HG03039 (cell line): Measurements from ENCODE around the gene SAT1.

Experiments
- ATAC-seq: cut with Tn5 transposase; IDR thresholded peaks from one replicate; pipeline ENCODE4 v1.9.1; 2021; ENCODE audit warnings: mild to moderate bottlenecking, moderate library complexity; ENCODE audit not compliant: unreplicated experiment

Gene SAT1

DNA sequence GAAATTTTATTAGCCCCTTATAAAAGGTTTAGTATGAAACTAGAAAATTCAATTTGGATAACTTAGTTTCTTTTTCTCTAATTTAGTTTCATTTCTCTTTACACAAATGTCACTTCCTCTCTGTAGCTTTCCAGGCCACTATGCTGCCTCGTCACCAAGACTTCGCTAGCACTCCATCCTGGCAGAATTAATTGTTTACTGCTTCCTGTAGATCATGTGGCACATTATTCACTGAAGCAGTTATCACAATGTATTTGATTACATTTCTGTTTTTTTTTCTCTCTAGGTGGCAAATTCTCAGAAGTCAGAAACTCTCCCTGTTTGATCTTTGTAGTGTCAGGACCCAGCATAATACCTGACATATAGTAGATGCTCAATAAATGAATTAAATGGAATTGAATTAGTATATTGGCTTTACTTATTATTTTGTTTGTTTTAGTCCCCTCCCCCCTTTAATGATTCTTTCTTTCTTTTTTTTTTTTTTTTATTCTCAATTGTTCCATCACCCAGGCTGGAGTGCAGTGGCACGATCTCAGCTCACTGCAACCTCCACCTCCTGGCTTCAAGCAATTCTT lies 9.3 kb upstream of the SAT1 start:
- peak; percentile 61 for ATAC-seq

- no peak for ATAC-seq
Measured at GRCh38 chrX:23776363-23776762, 6.6 kb upstream of the SAT1 start.

DNA sequence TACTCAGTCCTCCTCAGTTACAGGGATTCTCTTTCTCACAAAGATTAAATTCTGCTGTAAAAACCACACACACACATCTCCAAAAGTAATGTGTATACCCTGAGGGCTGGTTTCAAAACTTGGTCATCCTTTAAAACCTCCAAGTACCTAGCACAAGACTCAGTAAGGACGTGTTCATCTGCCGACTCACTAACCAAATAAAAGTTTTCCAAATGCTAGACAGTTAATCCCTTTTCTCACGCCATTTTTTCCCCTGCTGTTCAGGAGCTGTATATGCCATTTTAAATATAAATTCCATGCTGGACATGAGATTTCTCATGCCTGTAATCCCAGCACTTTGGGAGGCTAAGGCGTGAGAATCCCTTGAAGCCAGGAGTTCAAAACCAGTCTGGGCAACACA lies 3.9 kb upstream of the SAT1 start:
- no peak for ATAC-seq

- ATAC-seq: no peak
Measured at GRCh38 chrX:23782455-23782854, 518 bp upstream of the SAT1 start.

GRCh38 chrX:23783589-23784469 lies 856 bp downstream of the SAT1 start:
- ATAC-seq: no peak

DNA sequence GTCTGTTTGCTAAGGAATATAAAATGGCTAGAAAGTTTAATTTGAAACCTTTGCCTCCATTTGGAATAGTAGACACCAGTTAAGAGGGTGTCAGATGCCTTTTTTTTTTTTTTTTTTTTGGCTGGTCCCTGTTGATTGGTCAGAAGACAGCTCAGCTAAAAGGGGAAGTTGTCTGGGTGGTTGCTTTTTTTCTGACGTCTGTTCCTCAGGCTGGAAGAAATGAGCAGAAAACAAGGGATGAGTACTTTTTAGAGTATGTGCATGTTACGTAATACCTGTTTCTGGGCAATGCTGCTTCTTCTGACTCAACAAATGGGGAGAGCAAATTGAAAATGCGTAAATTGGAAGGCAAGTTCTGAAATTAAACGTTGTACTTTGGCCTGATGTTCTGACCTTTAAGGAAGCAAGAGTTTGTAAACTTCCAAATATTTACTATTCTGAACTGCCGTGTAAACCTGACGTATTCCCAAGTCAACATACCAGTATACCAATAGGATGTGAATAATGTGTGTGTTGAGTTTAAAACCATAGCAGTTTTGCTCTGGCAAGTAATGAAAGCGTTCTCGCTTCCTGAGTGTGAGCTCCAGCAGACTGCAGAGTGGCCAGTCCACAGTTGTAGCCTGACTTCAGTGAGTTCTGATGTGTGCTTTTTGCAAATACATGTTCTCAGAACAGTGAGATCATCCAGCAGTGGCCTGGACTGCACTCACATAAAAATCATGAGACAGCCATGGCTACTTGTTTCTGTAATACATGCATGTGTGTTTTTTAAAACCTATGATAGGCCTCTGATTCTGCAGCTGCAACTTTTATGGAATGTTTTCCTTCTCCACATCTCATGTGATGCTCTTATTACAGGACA lies 1.7 kb downstream of the SAT1 start:
- no peak for ATAC-seq

- ATAC-seq: no peak
Measured at GRCh38 chrX:23785580-23785979, 2.6 kb downstream of the SAT1 start.

- ATAC-seq: no peak
Measured at GRCh38 chrX:23786268-23786815, 3.4 kb downstream of the SAT1 start.

GRCh38 chrX:23787745-23788118 lies 4.8 kb downstream of the SAT1 start:
- no peak for ATAC-seq

- ATAC-seq: no peak
Measured at GRCh38 chrX:23788521-23788920, 5.5 kb downstream of the SAT1 start.

GRCh38 chrX:23788946-23789345 lies 6.0 kb downstream of the SAT1 start:
- ATAC-seq: no peak

DNA sequence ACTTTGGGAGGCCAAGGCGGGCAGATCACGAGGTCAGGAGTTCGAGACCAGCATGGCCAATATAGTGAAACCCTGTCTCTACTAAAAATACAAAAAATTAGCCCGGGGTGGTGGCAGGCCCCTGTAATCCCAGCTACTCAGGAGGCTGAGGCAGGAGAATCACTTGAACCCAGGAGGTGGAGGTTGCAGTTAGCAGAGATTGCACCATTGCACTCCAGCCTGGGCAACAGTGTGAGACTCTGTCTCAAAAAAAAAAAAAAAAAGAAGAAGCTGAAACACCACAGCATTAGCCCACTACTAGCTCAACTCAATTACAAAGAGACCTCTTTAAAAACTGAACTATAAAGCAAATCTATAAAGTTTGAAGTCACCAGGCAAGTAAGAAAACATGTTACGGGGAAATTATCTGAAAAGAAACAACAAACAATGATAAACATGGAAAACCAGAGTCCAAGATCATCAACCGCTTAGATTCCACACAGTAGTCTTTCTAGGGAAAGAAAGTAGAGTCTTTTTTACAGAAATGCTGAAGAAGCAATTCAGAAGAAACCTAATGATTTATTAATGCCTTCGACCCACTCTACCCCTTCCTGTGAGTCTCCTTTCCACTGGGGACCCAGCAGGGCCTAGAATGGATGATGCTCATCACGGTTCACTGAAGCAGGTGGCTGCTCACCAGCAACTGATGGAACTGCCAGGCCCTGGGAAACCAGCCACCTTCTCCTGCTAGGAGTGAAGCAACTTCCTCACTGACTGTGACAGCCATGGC lies 6.6 kb downstream of the SAT1 start:
- ATAC-seq: no peak

- ATAC-seq: no peak
Measured at GRCh38 chrX:23790155-23790497, 7.2 kb downstream of the SAT1 start.

DNA sequence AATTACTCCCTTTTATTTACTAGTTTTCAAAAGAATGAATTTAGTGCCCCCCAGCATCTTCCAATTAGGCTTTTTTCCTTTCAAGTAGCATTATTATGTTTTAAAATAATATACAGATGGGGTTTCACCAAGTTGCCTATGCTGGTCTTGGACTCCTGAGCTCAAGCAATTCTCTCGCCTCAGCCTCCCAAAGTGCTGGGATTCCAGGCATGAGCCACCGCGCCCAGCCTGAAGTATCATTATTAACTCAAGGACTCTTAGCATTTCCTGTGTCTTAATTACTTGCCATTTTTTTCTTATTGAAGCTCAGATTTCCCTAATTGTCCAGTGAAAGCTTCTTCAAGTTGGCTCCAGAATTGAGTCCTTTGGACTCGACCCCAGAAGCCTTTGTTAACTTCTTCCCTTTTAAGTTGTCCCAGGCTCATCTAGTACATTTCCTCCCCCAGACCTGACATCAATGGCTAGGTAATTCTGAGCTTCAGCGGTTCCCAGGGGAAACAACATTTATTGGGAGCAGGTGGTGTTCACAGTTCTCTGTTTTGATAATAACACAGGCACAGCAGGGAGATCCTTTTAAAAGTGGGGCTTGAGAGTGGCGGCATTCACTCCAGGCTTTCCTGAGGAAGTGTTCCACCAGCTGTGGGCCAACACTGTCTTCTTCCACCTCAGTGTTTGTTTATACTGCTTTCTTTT lies 10.0 kb downstream of the SAT1 start:
- no peak for ATAC-seq

DNA sequence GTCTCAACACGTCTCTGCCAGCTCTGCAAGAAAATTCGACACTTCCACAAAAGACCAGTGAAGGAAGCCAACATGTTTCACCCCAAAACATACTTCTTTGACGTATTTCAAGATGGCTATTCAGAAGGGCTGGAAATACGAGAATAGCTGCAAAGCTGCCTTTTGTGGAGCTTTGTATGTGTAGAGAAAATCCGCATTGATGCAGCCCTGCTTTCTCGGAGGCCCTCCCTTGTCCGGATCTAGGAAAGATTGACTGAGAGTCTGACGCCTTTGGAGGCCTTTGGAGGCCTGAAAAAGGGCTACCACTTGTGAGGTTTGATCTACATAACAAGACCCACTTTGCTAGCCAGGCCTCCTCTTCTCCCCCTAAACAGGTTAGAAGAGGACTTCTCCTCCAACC lies 12.2 kb downstream of the SAT1 start:
- no peak for ATAC-seq

GRCh38 chrX:23797371-23798128 lies 14.6 kb downstream of the SAT1 start:
- no peak for ATAC-seq

DNA sequence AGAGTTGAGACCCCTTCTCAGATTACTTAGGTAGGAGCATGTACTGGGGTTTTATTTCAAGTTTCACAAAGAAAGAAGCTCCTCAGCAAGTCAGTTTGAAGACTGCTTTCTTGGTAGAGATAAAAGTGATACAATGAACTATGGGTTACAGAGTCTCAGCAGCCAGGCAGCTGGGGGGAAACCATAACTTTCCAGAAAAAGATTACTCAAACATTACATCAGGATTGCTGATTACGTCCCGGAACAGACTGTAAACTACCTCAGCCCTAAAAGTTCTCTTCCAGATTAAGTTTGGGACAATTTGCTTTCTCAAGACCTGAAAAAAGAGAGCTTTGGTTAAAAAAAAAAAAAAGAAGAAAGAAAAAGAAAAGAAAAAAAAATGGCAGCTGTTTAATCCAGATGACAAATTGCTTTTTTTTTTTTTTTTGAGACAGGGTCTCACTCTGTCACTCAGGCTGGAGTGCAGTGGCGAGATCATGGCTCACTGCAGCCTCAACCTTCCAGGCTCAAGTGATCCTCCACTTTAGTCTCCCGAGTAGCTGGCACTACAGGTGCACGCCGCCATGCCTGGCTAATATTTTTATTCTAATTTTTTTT lies 16.6 kb downstream of the SAT1 start:
- ATAC-seq: no peak

DNA sequence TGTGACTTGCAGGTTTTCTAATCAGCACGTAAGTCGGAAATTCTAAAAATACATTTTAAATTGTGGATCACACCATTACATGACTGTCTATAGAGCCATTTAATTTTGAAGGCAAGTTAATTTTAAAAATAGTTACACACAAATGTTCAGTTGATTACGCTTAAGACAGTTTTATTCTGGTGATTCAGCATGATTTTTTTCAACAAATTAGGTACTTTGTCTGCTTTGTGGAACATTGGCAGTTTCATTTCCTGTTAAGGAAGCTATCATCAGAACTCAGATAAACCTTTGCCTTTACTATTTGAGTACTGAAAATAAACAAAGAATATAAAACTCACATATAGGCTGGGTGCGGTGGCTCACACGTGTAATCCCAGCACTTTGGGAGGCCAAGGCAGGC lies 19.5 kb downstream of the SAT1 start:
- ATAC-seq: no peak

DNA sequence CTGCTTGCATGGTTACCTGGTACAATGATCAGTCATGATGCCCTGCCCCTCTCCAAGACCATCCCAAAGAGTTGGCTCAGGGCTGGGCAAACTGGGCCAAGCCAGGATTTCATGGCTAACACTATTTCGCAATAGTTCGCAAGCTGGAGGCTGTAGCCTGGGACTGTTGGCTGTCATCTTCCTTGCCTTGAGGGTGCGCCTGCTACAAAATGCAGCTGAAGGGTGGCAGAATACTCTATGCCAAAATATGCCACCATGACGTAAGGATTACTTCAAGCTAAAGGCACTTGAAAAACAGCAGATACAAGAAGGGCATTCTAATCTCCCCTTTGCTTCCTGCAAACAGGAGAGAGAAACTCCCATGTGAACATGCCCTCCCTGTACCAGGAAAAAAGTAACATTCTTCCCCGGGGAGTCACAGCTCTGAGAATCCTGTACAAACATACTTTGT lies 21.0 kb downstream of the SAT1 start:
- ATAC-seq: no peak
